HG02970 (cell line): ENCODE data around the gene CRCP.
A peak's percentile ranks its signal among the peaks of the same experiment; 100 is the strongest.
"Not testable (repeated sequence)": the region's sequence is repeated elsewhere in the genome, so short reads cannot be mapped to it uniquely, and the experiment has no call there.

Source experiments
- ATAC-seq: cut with Tn5 transposase; IDR thresholded peaks from one replicate; pipeline ENCODE4 v1.9.1; 2021; ENCODE audit warnings: mild to moderate bottlenecking, moderate library complexity, moderate number of reproducible peaks; ENCODE audit not compliant: unreplicated experiment, low FRiP score

Gene CRCP

DNA sequence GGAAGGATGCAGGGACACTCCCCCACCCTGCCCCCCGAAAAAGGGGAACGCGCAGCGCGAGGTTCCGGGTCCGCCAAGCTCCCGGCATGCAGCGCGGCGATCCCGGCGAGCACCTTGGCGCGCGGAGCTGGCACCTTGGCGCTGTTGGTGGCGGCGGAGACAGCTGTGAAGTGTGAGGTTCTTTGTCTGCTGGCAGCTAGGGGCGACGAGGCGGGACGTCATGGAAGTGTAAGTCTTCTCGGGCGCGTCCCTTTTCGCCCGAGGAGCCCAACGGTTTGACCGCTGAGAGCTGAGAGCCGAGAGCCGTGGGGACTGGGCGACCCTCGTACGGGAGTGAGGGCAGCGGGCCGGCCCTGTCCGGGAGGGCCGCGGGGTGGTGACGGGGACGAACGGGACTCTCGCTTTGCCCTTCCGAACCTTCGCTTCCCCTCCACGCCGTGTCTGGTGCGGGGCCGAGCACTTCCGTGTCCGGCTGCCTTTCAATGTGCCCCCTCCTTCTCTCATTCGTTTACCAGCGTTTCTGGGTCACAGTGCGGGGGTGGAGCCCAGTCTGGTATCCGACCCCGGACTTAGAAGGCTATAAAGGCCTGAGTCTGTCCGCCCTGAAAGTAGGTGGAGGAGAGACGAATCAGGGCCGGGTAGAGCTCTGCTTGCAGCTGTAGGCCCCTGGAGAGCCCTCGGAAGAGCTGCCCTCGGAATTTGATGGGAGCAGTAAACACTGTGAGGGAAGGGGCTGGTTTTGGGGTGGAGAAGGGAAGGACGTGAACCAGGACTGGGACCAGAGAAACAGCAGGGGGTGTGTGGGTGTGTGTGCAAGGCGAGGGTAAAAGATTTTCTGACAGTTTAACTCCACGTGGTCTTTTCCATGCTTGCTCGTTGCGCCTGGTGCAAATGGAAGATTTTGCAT, at the start of gene CRCP:
Gene CRCP, plus strand, starts transcription at position 105 of the 907 bp plus-strand sequence. Its CDS starts 116 bp downstream, at position 221.
- ATAC-seq, result peak; percentile 81

DNA sequence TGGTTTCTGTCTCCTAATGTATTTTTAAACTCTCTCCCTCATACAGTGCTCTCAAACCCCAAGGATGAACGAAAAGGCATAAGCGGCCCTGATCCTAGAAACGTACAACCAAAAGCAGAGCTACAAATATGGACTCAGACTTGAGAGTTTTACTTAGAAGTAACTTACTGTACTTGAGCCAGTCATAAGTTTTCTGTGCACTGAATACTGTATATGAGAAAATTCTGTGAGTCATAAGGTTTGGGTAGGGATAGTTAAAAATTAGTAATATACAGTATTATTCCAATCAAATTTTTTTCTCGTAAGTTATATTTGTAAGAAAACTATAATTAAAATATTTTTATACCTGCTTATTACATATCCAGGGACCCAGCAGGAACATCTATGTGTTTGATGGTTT, 44.9 kb upstream of the CRCP start:
- ATAC-seq, result no peak

DNA sequence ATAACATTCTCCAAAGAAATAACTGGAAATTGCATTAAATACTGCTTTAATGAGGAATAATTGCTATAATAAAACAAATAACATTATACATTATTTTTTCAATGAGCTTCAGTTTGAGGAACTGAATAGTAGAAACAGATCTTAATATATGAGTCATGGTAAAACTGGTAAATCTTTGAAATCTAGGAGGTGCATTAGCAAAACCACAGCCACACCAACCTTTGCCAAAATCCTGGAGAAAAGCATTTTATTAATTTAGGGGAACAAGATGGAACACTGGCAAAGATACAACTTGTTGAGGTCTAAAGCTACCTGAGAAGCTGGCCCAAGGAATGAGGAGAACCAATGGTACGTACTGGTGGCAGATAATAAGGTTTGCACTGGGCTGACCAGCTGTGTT, 44.4 kb upstream of the CRCP start:
- ATAC-seq, result no peak

DNA sequence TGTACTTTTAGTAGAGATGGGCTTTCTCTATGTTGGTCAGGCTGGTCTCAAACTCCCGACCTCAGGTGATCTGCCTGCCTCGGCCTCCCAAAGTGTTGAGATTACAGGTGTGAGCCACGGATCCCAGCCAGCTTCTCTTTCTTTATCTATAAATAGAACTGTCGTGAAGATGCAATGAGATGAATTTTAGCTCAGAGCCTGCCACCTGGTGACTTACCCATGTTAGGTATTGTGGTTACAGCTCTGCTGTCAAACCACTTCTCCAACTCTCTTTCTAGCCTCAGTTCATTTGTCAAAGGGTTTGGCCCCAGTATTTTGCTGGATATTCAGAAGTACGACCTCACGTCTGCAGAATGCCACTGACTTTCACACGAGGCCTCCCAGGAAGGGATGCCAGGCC, 42.4 kb upstream of the CRCP start:
- not testable (repeated sequence) for ATAC-seq

DNA sequence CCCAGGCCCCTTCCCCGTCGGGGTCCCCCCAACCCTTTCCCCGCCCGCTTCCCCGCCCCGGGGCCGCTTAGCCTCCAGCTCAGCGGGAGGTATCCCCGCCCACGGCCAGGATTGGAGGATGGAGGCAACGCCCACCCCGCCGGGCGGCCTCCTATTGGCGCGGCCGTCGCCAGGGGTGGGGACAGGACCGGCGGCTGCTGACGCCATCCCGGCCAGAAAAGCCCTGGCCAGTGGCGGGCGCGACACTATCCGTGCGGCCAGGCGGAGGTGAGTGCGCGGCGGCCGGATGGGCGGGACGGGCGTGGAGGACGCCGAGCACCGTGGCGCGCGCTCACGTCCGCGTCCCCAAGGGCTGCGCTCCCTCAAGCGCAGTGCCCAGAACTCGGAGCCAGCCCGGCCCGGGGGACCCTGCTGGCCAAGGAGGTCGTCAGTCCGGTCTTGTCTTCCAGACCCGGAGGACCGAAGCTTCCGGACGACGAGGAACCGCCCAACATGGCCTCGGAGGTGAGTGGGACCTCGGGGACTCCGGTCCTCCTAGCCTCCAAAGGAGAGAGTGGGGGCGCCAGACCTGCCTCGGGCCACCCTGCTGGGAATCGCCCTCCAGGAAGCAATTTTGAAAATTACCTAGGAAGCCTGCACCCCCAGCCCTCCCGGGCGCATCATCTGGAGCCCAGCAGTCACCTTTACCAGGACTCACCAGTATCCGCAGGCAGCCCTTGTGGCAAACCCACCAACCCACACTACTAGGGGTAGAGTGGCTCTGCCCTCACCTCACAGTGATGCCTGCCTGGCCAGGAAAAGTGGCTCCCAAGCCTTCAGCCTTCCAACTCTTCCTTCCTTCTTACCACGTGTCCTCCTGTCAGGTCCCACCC, 38.8 kb upstream of the CRCP start, which contains the start of gene ASL:
Gene ASL, plus strand, starts transcription at position 230 of the 872 bp plus-strand sequence. Its CDS starts 263 bp downstream, at position 493.
- peak; percentile 95 for ATAC-seq

DNA sequence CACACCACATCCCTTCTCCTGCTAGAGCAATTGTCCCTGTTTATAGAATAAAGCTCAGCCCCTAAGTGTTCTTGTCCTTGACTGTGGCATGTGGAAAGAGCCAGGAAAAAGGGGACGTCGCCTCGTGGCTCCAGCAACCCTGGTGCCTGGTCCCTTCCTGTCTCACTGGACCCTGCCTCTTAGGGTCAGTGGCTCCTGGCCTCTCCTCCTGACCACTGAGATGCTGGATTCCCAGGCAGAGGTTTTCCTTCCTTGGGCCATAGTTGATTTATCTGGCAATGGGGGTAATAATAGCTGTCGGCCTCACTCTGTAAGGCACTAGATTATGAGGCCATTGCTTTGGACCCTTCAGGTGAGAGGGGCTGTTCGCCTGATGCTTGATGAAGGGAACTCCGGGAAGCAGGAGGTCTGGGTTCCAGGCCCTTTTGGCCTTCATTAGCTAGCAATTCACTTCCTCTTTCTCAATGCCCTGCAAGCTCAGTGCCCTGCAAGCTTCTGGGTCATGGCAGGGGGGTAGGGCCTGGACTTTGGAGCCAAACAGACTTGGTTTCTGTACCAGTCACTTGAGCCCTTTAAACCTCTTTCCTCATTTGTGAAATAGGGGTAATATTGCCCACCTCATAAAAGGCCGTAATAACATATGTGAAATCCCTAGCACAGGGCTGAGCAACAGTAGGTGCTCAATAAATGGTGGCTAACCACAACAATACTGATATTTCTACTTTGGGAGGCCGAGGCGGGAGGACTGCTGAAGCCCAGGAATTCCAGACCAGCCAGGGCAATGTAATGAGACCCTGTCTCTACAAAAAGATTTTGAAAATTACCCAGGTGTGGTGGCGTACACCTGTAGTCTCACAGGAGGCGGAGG, 38.0 kb upstream of the CRCP start:
- no peak for ATAC-seq

DNA sequence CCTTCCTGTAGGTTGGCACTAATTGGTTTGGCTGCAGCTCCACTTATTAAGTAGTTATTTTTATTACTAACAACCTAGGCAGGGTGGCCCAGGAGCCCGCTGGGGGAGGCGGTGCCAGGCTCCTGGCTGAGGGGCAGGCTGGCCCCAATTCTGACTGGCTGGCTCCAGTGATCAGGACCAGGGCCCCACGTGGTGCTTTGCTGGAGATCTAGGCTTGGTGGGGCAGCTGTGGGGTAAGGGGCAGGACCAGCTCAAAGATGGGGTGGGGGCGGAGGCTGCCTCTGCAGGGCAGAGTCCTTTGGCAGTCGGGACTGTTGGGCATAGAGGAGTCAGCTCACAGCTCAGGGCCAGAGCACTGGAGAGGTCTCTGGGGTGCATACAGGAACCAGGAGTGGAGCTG, 36.6 kb upstream of the CRCP start:
- no peak for ATAC-seq

DNA sequence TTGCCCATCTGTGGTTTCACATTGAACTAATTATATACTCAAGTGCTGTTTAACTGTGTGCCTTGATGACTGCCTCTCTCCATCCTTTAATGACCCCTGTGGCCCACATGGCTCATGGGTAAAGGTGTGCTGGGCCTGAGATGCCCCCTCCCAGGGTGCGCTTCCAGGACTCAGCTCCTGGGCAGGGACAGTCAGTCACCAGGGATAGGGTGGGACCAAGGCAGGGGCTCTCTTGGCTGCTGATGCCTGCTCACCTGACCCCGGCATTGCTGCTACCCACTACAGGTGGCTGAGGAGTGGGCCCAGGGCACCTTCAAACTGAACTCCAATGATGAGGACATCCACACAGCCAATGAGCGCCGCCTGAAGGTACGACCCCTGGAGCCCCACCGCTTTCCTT, 32.6 kb upstream of the CRCP start:
- ATAC-seq, result no peak

DNA sequence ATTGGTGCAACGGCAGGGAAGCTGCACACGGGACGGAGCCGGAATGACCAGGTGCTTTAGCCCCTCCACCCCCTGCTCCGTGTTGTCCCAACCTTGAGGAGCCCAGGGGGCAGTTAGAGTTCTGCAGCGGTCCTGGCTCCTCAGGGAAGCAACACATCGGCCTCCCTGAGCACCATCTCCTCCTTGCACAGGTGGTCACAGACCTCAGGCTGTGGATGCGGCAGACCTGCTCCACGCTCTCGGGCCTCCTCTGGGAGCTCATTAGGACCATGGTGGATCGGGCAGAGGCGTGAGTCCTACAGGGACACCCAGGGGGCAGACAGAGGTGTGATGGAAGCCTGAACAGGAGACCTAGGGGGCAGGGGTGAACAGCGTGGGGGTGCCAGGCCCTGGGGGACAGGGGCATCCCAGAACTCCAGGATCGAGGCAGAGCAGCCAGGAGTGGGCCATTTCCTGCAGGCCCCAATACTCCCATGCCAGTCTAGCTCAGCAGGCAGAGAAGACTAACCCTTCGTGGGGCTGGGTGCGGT, 31.7 kb upstream of the CRCP start:
- ATAC-seq, result no peak

DNA sequence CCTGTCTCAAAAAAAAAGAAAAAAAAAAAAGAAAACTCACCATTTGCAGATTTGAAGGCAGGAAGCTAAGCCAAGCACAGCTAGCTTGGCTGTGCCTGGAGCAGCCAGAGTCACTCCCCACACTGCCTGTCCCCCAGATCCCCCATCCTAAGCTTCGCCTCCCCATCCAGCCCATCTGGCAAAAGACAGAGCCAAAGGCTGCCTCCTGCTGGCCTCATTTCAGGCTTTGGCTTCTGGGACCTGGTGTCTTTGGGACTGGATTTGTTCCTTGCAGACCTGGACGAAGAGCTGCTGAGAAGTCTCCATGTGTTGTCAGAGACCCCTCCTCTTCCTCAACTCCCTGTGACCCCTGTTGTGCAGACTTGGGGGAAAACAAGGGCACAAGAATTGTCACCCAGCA, 31.0 kb upstream of the CRCP start:
- ATAC-seq, result no peak

DNA sequence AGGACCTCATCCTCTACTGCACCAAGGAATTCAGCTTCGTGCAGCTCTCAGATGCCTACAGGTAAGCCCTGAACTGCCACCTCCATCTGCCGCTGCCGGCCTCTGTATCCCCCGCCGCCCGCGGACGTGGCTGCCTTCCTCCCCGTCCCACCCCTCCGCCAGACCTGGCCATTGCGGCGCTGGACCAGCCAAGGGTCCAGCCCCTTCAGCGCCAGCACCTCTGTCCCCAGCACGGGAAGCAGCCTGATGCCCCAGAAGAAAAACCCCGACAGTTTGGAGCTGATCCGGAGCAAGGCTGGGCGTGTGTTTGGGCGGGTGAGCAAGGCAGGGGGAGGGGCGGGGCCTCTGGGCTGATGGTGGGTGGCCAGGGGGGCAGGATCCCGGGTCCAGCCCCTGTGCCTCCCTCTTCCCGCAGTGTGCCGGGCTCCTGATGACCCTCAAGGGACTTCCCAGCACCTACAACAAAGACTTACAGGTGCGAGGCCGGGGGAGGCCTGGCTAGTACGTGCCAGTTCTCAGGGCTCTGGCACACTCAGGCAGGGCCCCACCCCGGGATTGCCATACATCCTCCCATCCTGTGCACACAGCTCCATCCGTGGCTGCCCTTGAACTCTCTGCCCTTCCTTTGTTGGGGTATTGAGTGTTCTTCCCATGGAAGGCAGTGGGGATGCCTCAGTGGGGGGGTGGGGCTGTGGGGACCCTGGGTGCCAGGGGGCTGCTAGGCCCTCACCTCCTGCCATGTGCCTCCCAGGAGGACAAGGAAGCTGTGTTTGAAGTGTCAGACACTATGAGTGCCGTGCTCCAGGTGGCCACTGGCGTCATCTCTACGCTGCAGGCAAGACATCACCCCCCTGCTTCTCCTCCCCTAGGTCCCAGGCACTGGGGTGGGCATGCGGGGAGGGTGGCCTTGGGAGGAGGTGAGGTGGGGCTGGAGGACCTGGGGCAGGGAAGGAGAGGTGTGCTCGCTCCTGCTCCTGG, 25.5 kb upstream of the CRCP start:
- no peak for ATAC-seq

DNA sequence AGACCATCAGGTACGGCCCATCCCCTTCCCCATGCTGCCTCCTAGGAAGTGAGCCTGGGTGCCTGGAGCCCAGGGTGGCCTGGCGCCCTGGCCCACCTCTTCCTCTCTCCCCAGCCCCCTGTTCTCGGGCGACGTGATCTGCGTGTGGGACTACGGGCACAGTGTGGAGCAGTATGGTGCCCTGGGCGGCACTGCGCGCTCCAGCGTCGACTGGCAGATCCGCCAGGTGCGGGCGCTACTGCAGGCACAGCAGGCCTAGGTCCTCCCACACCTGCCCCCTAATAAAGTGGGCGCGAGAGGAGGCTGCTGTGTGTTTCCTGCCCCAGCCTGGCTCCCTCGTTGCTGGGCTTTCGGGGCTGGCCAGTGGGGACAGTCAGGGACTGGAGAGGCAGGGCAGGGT, 22.0 kb upstream of the CRCP start:
- no peak for ATAC-seq

DNA sequence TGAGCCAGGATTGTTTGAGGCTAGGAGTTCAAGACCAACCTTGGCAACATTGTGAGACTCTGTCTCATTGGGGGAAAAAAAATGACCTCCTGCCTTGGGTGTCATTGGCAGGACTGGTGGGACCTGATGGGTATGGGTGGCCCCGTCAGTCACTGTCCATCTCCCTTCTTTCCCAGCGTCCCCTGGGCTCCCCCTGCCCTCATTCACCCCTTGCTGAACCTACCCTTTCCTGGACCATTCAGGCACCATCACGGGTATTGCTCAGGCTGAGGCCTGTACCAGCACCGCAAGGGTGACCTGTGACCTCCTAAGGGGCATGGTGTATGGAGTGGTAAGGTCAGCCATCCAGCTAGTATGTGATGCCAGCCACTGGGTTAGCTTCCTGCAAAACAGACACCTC, 19.6 kb upstream of the CRCP start:
- no peak for ATAC-seq

DNA sequence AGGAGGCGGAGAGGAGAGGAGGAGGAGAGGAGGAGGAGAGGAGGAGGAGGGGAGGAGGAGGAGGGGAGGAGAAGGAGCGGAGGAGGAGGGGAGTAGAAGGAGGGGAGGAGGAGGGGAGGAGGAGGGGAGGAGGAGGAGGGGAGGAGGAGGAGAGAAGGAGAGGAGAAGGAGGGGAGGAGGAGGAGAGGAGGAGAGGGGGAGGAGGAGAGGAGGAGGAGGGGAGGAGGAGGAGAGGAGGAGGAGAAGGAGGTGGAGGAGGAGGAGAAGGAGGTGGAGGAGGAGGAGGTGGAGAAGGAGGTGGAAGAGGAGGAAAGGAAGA, 15.5 kb upstream of the CRCP start:
- no peak for ATAC-seq

DNA sequence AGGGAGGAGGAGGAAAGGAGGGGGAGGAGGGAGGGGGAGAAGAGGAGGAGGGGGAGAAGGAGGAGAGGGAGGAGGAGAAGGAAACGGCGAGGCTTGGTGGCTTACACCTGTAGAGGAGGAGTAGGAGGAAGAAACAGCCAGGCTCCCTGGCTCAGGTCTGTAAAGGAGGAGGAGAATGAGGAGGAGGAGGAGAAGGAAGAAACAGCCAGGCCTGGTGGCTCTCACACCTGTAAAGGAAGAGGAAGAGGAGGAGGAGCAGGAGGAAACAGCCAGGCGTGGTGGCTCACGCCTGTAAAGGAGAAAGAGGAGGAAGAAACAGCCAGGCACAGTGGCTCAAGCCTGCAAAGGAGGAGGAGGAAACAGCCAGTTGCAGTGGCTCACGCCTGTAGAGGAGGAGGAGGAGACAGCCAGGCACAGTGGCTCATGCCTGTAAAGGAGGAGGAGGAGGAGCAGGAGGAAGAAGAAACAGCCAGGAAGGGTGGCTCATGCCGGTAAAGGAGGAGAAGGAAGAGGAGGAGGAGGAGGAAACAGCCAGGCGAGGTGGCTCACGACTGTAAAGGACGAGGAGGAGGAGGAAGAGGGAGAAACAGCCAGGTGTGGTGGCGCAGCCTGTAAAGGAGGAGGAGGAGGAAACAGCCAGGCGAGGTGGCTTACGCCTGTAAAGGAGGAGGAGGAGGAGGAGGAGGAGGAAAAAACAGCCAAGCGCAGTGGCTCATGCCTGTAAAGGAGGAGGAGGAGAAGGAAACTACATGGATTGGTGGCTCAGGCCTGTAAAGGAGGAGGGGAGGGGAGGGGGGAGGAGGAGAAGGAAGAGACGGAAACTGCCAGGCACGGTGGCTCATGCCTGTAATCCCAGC, 14.9 kb upstream of the CRCP start:
- no peak for ATAC-seq

DNA sequence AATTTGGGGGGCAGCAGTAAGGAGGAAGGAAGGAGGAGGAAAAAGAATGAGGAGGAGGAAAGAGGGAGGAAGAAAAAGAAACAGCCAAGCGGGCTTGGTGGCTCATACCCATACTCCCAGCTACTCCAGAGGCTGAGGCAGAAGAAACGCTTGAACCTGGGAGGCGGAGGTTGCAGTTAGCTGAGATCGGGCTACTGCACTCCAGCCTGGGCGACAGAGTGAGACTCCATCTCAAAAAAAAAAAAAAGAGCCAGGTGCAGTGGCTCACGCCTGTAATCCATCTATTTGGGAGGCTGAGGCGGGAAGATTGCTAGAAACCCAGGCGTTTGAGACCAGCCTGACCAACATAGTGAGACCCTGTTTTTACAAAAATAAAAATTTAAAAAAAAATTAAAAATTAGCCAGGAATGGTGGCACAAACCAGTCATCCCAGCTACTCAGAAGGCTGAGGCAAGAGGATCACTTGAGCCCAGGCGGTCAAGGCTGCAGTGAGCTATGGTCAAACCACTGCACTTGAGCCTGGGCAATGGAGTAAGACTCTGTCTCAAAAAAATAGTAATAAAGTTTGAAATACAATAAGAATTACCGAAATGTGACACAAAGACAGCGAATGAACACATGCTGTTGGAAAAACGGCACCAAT, 14.1 kb upstream of the CRCP start:
- no peak for ATAC-seq

DNA sequence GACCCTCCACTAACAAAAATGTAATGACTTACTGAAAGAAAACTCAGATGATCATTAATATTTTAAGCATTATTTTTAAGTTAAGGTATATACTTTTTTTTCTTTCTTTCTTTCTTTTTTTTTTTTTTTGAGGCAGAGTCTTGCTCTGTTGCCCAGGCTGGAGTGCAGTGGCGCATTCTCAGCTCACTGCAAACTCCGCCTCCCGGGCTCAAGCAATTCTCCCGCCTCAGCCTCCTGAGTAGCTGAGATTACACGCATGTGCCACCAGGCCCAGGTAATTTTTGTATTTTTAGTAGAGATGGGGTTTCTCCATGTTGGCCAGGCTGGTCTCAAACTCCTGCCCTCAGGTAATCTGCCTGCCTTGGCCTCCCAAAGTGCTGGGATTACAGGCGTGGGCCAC, 12.5 kb upstream of the CRCP start:
- ATAC-seq, result not testable (repeated sequence)

DNA sequence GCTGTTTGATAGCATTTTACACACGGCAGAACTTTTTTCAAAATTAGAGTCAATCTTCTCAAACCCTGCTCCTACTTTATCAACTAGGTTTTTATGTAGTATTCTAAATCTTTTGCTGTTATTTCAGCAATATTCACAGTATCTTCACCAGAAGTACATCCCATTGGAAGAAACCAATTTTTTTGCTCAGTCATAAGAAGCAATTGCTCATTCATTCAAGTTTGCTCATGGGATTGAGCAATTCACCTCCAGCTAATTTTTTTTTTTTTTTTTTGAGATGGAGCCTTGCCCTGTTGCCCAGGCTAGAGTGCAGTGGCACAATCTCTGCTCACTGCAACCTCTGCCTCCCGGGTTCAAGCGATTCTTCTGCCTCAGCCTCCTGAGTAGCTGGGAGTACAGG, 10.7 kb upstream of the CRCP start:
- ATAC-seq, result not testable (repeated sequence)
